Hippocampal formation (tissue), 2 donors: ENCODE results near the gene A2M.

Experiments used
- DNase-seq, 2 donors: peaks; one replicate each; lab custom pipeline; 2025; lab: John Stamatoyannopoulos, UW

A2M gene

DNA sequence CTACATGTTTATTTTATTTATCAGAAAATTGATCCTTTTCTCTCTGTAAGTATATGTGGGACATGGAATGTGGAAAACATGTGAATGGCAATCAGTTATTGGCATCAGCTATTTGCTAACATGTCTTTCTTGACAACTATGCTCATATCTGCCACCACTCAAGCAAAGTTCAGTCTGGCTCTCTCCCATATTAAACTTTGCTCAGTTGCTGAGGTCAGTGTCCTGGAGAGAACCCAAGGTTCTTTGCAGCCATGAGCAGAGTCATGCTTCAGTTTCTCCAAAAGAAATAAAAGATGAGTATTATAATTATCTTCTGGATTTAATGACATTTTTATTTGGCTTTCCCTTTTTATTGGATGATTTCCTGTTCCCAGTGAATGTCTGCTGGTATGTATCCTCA is 42.6 kb downstream of the A2M start:
- DNase-seq = no peak

DNA sequence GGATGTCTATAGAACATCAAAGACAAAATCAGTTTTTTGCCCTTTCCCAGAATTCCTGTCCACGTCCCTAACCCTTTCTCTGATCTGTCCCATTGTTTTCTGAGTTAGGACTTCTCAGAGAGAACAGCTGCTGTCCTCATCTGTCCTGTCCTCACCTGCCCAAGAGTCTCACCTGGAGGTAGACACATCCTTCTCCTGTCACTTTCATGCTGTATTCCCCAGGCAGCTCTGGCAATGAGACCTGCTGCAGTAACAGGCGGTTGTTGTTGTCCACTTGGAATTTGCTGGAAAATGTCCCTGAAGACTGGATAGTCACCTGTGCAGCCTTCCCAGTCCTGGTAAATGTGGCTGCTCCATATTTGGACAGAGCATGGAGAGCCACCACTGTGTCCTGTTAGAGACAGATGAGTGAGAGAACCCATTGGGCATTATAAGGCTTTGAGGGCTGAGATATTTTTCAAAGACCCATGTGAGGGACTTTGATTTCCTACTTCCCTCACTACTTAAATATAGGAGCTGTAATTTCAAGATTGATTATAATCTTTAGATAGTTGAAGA is 43.2 kb downstream of the A2M start:
- DNase-seq = no peak

DNA sequence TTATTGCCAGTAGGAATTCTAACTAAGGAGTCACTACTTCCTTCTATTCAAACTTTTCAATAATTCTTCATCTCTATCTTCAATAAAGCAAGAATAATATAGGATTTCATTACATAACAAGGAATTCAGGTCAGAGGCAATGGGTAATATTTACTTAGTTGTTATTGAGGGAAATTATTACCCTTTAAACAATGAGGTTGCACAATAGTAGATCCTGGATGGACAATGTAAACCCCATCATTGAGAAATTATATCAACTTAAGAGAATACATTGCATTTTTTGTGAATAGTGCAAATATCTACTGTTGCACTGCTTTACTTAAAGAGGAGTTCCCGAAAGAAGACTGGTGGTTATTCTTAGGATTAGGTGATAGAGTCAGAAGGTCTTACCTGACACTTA is 43.8 kb downstream of the A2M start:
- no peak for DNase-seq

- no peak for DNase-seq
These were observed 44.2 kb downstream of the A2M start for GRCh38 chr12:9071518-9071917.

DNA sequence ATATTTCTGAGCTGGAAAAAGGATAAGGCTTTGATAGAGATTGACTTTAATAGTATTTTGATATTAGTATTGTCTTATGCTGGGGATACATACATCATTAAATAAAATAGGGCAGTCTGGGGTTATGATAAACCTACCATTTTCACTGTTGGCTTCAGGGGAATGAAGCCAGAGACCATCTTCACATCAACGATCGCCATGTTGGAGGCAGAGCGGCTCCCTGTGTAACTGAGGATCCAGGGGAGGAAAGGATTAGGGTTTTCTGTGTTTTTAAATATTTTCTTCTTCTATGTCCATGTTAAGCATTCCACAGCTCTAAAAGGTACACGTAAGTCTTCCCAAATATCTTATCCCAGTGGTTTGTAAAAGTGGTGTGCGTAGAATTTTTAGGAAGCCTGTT is 45.4 kb downstream of the A2M start:
- no peak for DNase-seq

GRCh38 chr12:9068600-9068999 is 47.1 kb downstream of the A2M start:
- no peak for DNase-seq

DNA sequence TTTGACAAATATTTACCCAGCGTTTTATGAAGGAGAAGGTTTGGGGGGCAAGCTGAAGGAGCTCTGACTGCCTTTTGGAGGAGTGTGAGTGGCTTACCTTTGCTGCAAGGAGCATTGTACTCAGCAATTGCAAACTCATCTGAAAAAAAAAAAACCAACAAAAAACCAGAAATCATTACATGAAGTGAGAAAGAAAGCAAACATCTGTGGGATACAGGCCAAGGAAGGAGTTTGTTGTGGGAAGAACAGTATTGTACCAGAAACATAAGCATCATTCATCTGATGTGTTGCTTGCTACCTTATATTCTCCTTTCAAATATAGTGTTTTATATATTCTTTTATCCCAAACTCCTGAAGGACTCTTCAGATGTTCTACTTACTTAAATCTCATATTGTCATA is 47.6 kb downstream of the A2M start:
- no peak for DNase-seq

DNA sequence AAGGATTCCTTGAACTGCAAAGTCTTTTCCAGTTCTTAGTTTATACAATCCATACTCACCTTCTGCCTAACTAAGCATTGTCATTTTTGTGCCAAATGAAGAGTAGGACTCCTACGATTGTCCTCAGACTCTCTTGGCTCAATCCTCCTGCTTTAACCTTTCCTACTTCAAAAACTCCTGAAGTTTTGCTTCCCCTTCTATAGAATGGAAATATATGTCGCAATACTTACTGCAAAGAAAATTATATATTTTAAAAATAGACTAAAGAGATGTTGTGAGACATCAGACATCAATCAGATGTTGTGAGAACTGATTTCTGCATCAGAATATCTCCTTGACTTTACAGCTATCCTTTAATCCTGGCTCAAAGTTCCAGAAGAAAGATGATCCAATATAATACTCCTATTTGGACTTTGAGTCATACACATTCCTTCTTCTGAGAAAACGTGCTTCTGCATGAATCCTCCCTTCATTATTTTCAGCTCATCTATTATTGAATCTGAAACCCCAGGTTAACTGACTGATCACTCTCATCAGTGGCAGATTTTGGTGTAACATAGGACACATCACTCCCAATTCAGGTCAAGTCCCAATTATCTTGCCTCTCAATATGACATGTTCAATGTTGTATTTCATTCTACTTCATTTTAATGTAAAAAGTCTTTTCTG is 48.8 kb downstream of the A2M start:
- DNase-seq = no peak

DNA sequence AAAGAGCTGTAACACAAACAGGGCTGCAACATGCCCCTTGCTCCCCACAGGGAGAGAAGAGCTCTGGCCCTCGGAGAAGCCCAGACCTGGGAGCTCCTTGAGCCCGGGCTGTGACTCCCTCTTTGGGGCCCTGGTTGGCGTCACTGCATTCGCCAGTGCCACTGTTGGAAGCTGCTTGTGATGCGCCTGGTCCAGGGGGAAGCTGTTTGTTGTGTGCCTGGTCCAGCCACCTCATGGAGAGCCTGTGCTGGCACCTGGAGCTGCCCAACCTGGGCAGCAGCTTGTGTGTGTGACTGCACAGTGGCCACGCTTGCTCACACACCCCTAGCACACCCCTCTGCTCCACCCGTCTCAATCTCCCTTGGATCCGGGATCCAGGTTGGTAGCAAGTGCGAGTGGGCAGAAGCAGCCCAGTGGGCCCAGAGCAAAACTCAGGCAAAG is 49.5 kb downstream of the A2M start:
- DNase-seq = no peak

DNA sequence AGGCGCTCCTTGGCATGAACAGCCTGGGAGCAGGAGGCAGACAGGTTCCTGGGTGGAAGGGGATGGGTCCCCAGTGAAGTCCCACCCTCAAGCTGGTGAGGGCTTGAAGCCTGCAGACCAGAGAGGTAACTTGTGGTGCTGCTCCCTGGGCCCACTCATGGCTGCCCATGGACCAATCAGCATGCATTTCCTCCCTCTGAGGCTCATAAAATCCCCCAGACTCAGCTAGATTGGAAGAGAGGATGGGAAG is 50.2 kb downstream of the A2M start:
- no peak for DNase-seq

DNA sequence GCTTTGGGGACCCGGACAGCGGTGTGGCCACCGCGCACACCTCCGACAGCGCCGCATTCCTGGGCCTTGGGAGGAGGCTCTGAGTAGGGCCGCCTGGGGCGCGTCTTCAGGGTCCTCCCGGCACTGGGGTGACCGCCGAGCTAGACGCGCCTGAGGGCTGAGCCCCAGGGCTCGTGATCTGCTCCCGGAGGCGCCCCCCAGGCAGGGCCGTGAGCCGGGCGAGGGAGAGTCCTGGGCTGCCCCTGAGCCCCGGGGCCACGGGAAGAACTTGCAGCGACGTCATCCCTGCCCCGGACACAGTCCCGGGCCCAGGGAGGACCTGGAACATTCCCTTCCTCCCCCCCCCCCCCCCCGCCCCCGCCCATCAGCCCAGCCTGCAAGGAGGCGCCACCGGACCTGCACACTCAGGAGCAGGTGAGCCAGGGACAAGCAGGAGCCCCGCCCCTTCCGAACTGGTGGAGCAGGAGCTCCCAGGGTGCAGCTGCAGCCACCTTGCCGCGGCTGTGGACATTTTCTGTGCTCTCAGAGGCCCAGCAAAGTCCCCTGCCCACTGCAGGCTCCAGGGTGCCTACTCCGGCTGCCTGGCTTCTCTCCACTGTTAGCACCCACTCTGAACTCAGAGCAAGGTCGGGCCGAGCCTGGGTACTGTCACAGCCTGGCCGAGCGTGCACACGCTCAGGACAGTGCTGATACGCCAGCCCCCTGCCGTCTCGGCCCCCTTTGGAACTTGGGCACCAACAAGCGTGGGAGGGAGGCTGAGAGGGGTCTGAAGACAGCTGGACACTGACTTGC is 50.7 kb downstream of the A2M start:
- peak in 1 of 2 donors; percentile 51 for DNase-seq

DNA sequence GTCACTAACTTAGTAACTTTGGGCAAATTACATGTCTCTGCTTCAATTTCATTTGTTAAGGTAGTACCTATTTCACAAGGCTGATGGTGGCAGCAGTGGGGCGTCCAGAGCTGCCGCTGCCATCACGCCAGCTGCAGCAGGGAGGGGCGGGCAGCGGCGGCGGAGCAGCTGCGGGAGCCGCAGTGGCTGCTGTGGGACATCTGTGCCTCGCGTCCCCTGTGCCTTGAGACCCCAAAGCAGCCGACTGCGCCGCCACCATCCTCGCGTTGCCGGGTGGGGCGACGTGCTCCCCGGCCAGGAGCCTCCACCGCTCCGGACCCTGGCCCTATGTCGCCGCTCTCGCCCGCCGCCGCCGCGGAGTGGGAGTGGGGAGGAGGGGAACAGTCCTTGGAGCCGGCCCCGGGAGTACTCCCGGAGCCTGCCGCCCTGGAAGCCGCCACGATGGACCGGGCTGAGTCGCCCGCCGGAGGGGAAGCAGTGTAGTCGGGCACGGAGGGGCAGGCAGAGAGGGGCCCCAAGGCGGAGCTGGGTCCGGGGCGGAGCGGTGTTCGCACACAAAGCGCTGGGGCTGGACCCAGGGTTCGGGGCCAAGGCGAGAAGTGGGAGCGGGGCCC is 51.4 kb downstream of the A2M start:
- peak; percentile 70 to 73 for DNase-seq

DNA sequence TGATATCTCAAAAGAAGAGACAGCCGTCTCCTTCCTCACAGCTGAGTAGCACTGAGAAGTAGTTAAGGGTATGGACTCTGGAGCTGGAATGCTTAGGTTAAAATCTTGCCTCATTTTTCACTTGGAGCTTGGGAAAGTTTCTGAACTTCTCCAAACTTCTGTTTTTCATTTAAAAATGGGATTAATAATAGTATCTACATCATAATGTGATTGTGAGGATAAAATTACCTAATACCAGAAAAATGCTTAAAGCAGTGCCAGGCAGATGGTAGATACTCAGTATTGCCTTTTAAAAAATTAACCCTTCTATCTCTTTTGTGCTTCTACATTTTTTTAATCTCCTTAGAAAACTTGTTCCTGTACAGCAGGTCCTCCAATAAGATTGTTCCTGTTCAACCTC is 63.1 kb downstream of the A2M start:
- DNase-seq = no peak

DNA sequence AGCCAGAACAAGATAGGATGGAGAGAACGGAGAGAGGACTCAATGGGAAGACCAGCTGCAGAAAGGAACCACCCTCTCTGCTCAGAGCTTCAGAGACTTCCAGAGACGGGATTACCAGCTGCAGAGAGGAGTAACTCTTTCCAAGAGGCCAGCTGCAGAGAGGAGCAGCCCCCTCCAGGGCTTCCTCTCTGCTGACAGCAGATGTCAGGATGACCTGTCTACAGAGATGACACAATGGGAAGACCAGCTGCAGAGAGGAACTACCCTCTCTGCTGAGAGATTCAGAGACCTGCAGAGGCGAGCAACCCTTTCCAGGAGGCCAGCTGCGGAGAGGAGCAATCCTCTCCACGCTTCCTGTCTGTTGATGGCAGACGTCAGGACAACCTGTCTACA is 64.6 kb downstream of the A2M start:
- DNase-seq = no peak

- DNase-seq = no peak
These were observed 65.1 kb downstream of the A2M start for GRCh38 chr12:9050521-9051157.

- peak in 1 of 2 donors; percentile 21 for DNase-seq
These were observed 66.1 kb downstream of the A2M start for GRCh38 chr12:9049520-9050133.

DNA sequence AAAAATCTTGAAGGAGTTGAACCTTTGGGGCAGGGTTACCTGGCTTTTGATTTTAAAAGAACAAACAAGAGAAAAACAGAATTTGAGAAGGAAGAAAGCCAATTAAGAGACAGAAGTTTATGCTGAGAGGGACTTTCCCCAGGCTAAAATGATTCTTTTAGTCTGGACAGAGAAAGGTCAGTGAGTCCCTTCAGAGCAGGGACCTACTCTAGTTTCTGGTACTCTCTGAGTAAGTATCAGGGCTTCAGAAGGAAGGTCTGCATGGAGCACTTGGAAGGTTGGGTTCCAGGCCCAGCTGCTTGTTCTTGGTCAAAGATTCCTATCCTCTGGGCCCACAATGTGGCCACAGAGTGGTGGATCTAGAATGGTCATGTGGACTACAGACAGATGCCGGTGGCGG is 66.8 kb downstream of the A2M start:
- DNase-seq = no peak

DNA sequence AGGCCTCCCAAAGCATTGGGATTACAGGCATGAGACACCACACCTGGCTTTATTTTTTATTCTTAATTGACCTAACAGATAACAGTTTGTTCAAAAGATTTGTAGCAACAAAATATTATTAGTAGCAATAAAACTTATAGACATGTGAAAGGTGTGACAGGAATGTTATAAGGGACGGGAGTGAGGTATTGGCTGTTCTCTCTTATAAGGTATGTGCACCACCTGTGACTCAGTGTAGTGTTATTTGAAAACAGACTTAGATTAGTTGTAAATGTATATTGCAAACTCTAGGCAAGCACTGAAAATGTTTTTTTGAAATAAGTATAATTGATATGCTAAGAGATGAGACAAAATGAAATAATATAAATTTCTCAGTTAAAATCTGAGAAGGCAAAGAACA is 68.6 kb downstream of the A2M start:
- DNase-seq = no peak

DNA sequence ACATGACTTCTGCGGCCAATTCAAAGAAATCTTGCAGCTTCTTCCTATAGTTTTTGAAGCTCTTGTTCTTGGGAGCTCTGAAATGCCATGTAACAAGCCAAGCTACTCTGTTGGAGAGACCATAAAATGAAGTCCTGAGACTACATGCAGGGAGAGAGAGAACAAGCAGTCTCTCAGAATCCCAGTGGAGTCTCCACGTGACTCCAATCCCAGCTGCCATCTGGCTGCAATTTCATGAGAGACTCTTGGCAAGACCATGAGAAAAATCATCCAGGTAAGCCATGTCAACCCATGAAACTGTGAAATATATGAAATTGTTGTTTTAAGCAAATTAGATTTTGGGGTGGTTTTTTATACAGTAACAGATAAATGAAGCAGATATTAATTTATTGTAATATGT is 72.0 kb downstream of the A2M start:
- DNase-seq = no peak

- DNase-seq = no peak
These were observed 74.4 kb downstream of the A2M start for GRCh38 chr12:9041321-9041720.

GRCh38 chr12:9040484-9041186 is 75.1 kb downstream of the A2M start:
- DNase-seq = no peak
